GM18526 (cell line): Measurements from ENCODE around the gene LARGE1.

Experiments
- POLR2A ChIP-seq: IDR thresholded peaks from 3 replicates; pipeline ENCODE4 v1.6.1; 2011; ENCODE audit not compliant: insufficient read length; ENCODE audit errors: extremely low read depth

The LARGE1 gene

GRCh38 chr22:33789690-33790253 lies 130.5 kb downstream of the LARGE1 start:
- TF ChIP-seq POLR2A = no peak

- TF ChIP-seq POLR2A = no peak
Observed at GRCh38 chr22:33788927-33789326, 131.3 kb downstream of the LARGE1 start.

- TF ChIP-seq POLR2A = no peak
Observed at GRCh38 chr22:33787645-33788456, 132.4 kb downstream of the LARGE1 start.

GRCh38 chr22:33786149-33786548 lies 134.1 kb downstream of the LARGE1 start:
- no peak for TF ChIP-seq POLR2A

GRCh38 chr22:33785283-33785968 lies 134.8 kb downstream of the LARGE1 start:
- TF ChIP-seq POLR2A = no peak

GRCh38 chr22:33781411-33781810 lies 138.9 kb downstream of the LARGE1 start:
- no peak for TF ChIP-seq POLR2A

- no peak for TF ChIP-seq POLR2A
Observed at GRCh38 chr22:33780531-33781136, 139.6 kb downstream of the LARGE1 start.

GRCh38 chr22:33779243-33779642 lies 141.0 kb downstream of the LARGE1 start:
- no peak for TF ChIP-seq POLR2A

GRCh38 chr22:33776491-33776890 lies 143.8 kb downstream of the LARGE1 start:
- TF ChIP-seq POLR2A = no peak

GRCh38 chr22:33774781-33775180 lies 145.5 kb downstream of the LARGE1 start:
- TF ChIP-seq POLR2A = no peak

GRCh38 chr22:33772745-33773144 lies 147.5 kb downstream of the LARGE1 start:
- no peak for TF ChIP-seq POLR2A

GRCh38 chr22:33771136-33771535 lies 149.1 kb downstream of the LARGE1 start:
- TF ChIP-seq POLR2A = no peak

- TF ChIP-seq POLR2A = no peak
Observed at GRCh38 chr22:33770723-33771122, 149.6 kb downstream of the LARGE1 start.

GRCh38 chr22:33766091-33766490 lies 154.2 kb downstream of the LARGE1 start:
- TF ChIP-seq POLR2A = no peak

- no peak for TF ChIP-seq POLR2A
Observed at GRCh38 chr22:33758961-33759360, 161.3 kb downstream of the LARGE1 start.

- no peak for TF ChIP-seq POLR2A
Observed at GRCh38 chr22:33757802-33758483, 162.3 kb downstream of the LARGE1 start.
